CD4-positive, alpha-beta T cell (primary cell): ENCODE measurements around the gene RALY. TPM values are rescaled to one million over a fixed set of nuclear protein-coding genes. Genes with fewer than 3 reads are reported as not detected.
A peak's percentile ranks its signal among the peaks of the same experiment; 100 is the strongest.

Experiments
- ATAC-seq: fragments of 200-7000 bp; cut with Tn5 transposase; one replicate; pipeline ENCODE4 v1.10.0; 2022; ENCODE audit warnings: mild to moderate bottlenecking; ENCODE audit not compliant: poor library complexity
- CTCF ChIA-PET: fragments of 350-600 bp; sonication (Branson Sonifier 250); formaldehyde crosslinking; loops from one replicate; lab custom pipeline; 2021; ENCODE audit warnings: antibody characterized with exemption, inconsistent platforms; lab: Charles Lee
- POLR2A ChIA-PET: fragments of 350-600 bp; sonication (Branson Sonifier 250); formaldehyde crosslinking; loops from one replicate; lab custom pipeline; 2021; ENCODE audit warnings: antibody characterized with exemption, inconsistent platforms; lab: Charles Lee
- DNase-seq, 14 experiments: peaks; one replicate each; pipeline ENCODE4 v3.0.0-alpha.2; 2013 to 2020; ENCODE audit warnings: mixed read lengths in 2 of 14
- H3K27ac ChIP-seq, 2 donors: one replicate each; pipeline versions ENCODE4 v1.5.1 to v1.7.0; 2013; ENCODE audit warnings: low read length in 2 of 2, low read depth in 1 of 2, mild to moderate bottlenecking in 1 of 2
- H3K27me3 ChIP-seq, 2 experiments: 1 replicate in 1 of 2; 2 replicates in 1 of 2; pipeline versions ENCODE4 v1.6.1 to v1.7.0; 2013; ENCODE audit warnings: low read length in 2 of 2, control low read depth in 1 of 2, mild to moderate bottlenecking in 1 of 2, moderate library complexity in 1 of 2; ENCODE audit not compliant: insufficient read depth in 2 of 2, control insufficient read depth in 1 of 2
- H3K36me3 ChIP-seq: one replicate; pipeline ENCODE4 v1.6.1; 2013; ENCODE audit warnings: low read length, control low read depth; ENCODE audit not compliant: insufficient read depth
- H3K4me1 ChIP-seq: one replicate; pipeline ENCODE4 v1.6.1; 2013; ENCODE audit warnings: low read length, control low read depth; ENCODE audit not compliant: insufficient read depth
- H3K4me3 ChIP-seq: one replicate; pipeline ENCODE4 v1.5.1; 2013; ENCODE audit warnings: mild to moderate bottlenecking, low read length, moderate library complexity
- H3K9me3 ChIP-seq, 2 experiments: 1 replicate in 1 of 2; 2 replicates in 1 of 2; pipeline versions ENCODE4 v1.6.1 to v1.7.0; 2013; ENCODE audit warnings: low read length in 2 of 2, mild to moderate bottlenecking in 2 of 2, control low read depth in 1 of 2, moderate library complexity in 1 of 2; ENCODE audit not compliant: control insufficient read depth in 1 of 2, insufficient read depth in 1 of 2
- H3K27ac Mint-ChIP-seq: one replicate; pipeline ENCODE4 v1.8.0; 2020; ENCODE audit warnings: mixed read lengths
- H3K27me3 Mint-ChIP-seq: one replicate; pipeline ENCODE4 v1.8.0; 2021; ENCODE audit warnings: mixed read lengths
- H3K36me3 Mint-ChIP-seq: one replicate; pipeline ENCODE4 v1.8.0; 2021; ENCODE audit warnings: low read depth, mixed read lengths
- H3K4me1 Mint-ChIP-seq: one replicate; pipeline ENCODE4 v1.8.0; 2021; ENCODE audit warnings: low read depth, mixed read lengths
- H3K4me3 Mint-ChIP-seq: one replicate; pipeline ENCODE4 v1.8.0; 2020; ENCODE audit warnings: mild to moderate bottlenecking, mixed read lengths
- H3K9me3 Mint-ChIP-seq: one replicate; pipeline ENCODE4 v1.8.0; 2020; ENCODE audit warnings: mixed read lengths
- intact Hi-C, 2 experiments: fragments of 100-400 bp; cut with DNase I in 1 of 2; cut with micrococcal nuclease in 1 of 2; formaldehyde crosslinking; loops; one replicate each; pipeline versions ENCODE4 v1.15.1 to v1.9.0; 2023 to 2025; cut with DNase I, micrococcal nuclease
- total RNA-seq, 174 experiments: library from RNA in 2 of 174; stranded (reverse) in 2 of 174; gene quantifications; one replicate each; pipeline ENCODE4 v1.2.3 and lab custom pipeline; 2021 to 2026
- TF ChIP-seq, protein P1 (sequence below): fragments of 200-600 bp; IDR thresholded peaks from one replicate; pipeline ENCODE4 v1.8.0; 2022; ENCODE audit warnings: antibody characterized with exemption, mild to moderate bottlenecking

RALY gene
- total RNA-seq, 2 experiments from 2014 or later = 112 TPM

DNA sequence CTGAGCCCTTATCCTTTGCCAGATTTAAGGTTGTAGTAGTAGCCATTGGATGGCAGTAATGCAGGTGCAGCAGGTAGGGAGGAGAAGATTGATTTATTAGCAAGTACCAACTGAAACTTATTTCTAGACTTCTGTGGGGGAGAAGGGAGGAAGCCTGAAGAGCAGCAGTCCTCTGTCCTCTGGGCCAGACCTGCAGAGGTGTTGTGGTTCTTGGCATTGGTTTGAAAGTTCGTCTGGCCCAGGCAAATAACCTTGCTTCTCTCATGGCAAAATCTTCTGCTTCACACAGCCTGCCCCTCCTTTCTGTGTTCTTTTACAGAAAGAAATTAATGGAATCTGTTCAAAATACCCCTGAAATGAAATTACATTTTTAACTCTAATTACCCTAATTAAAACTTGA is 24.5 kb downstream of the RALY start:
- Mint-ChIP-seq H3K9me3 (no peaks in the 10 kb centered on the region), H3K4me3 (no peak overlapping the region), H3K27ac (peak overlapping the region; percentile 52), H3K4me1 (peaks cover 92% of the 10 kb centered on the region), H3K27me3 (no peaks in the 10 kb centered on the region), H3K36me3 (peaks cover 3% of the 10 kb centered on the region)
- Histone ChIP-seq H3K36me3 (peaks cover 3% of the 10 kb centered on the region), H3K27ac (no peak overlapping the region), H3K27me3 (no peaks in the 10 kb centered on the region), H3K4me3 (no peak overlapping the region), H3K9me3 (no peaks in the 10 kb centered on the region), H3K4me1 (peaks cover 51% of the 10 kb centered on the region)
- POLR2A ChIA-PET = interaction anchor here (1.1 kb wide), 1 partner anchor 25 kb away, joined by 3 read pairs; the partner anchor contains the start of gene RALY
- ATAC-seq = no peak
- intact Hi-C loops = no loop called here
- CTCF ChIA-PET = no interaction called here
- TF ChIP-seq, protein P1, sequence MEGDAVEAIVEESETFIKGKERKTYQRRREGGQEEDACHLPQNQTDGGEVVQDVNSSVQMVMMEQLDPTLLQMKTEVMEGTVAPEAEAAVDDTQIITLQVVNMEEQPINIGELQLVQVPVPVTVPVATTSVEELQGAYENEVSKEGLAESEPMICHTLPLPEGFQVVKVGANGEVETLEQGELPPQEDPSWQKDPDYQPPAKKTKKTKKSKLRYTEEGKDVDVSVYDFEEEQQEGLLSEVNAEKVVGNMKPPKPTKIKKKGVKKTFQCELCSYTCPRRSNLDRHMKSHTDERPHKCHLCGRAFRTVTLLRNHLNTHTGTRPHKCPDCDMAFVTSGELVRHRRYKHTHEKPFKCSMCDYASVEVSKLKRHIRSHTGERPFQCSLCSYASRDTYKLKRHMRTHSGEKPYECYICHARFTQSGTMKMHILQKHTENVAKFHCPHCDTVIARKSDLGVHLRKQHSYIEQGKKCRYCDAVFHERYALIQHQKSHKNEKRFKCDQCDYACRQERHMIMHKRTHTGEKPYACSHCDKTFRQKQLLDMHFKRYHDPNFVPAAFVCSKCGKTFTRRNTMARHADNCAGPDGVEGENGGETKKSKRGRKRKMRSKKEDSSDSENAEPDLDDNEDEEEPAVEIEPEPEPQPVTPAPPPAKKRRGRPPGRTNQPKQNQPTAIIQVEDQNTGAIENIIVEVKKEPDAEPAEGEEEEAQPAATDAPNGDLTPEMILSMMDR = no peak
- no peak for DNase-seq

DNA sequence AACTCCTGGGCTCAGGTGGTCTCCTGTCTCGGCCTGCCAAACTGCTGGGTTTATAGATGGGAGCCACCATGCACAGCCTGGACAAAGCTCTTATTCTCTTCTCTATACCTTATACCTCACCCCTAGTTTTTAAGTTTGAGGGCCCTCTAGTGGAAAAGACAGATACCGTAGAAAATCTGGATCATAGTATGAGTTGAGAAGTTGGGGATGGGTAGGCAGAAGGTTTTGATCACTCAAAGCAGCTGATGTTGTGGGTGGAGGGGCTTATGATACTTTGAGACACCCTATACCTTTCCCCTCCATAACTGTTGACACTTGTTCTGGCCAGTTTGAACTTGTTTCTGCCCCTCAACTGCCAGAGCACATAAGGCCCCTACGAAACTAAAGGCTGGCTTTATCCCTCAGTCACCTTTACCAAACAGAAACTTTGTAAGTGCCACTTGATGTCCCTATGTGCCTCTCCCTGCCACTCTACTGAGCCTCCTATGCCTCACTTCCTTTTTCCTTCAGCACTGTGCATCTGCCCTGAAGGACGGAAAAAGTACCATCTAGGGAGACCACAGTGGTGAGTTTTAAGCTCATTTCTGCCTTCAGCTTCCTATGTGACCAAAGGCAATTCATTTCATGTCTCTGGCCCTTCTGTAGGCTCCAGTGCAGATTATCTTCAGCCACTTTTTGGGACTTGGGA is 28.6 kb downstream of the RALY start:
- H3K4me3 Mint-ChIP-seq = no peak overlapping the region

DNA sequence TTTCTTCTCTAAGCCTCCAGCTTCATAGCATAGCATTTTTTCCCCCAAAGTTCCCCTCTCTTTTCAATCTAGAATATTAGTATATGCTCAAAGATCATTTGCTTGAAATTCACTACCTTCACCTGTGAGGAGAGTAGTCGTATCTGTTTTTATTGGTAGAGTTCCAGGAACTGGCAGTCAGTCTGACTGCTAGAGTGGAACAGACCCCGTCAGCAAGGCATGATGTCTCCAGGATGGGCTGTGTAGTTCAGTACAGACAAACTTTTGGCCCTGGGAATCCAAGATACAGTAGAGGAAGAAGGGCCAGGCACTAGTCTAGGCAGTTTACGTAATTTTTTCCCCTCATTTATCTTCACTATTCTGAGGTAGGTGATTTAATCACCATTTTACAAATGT is 29.1 kb downstream of the RALY start:
- Histone ChIP-seq H3K27me3 (no peaks in the 10 kb centered on the region), H3K36me3 (peaks cover 3% of the 10 kb centered on the region), H3K4me1 (peaks cover 62% of the 10 kb centered on the region), H3K27ac (no peak overlapping the region), H3K4me3 (no peak overlapping the region), H3K9me3 (no peaks in the 10 kb centered on the region)
- CTCF ChIA-PET = interaction anchor here (0.6 to 1.5 kb wide), 4 partner anchors 46 to 108 kb away, joined by 3 to 4 read pairs (median 3); no protein-coding TSS in a partner anchor
- Mint-ChIP-seq H3K4me3 (no peak overlapping the region), H3K9me3 (no peaks in the 10 kb centered on the region), H3K36me3 (peaks cover 5% of the 10 kb centered on the region), H3K4me1 (peaks cover 91% of the 10 kb centered on the region), H3K27ac (peak overlapping the region; percentile 37), H3K27me3 (no peaks in the 10 kb centered on the region)
- ATAC-seq (no peak), DNase-seq (no peak)
- POLR2A ChIA-PET = interaction anchor here (1.2 kb wide), 1 partner anchor 28 kb away, joined by 4 read pairs; no protein-coding TSS in a partner anchor
- intact Hi-C loops = no loop called here
- TF ChIP-seq, protein P1 = no peak

More for the DNA sequence above, 28.6 kb downstream of the RALY start:
- peak overlapping the region; percentile 37 for H3K27ac Mint-ChIP-seq
- H3K9me3 Mint-ChIP-seq = no peaks in the 10 kb centered on the region
- H3K36me3 Mint-ChIP-seq = peaks cover 5% of the 10 kb centered on the region
- Histone ChIP-seq H3K36me3 (peaks cover 3% of the 10 kb centered on the region), H3K4me3 (no peak overlapping the region), H3K4me1 (peaks cover 64% of the 10 kb centered on the region), H3K27ac (no peak overlapping the region), H3K27me3 (no peaks in the 10 kb centered on the region), H3K9me3 (no peaks in the 10 kb centered on the region)
- H3K27me3 Mint-ChIP-seq = no peaks in the 10 kb centered on the region
- POLR2A ChIA-PET = interaction anchor here (1.1 to 1.2 kb wide), 2 partner anchors 28 to 29 kb away, joined by 4 read pairs; no protein-coding TSS in a partner anchor
- CTCF ChIA-PET = interaction anchor here (0.5 to 1.5 kb wide), 8 partner anchors 34 to 1456 kb away, joined by 3 to 4 read pairs (median 3); no protein-coding TSS in a partner anchor
- peak in 3 of 14 experiments; percentile 32 to 41 (median 41) for DNase-seq
- H3K4me1 Mint-ChIP-seq = peaks cover 91% of the 10 kb centered on the region
- peak; percentile 71 for ATAC-seq
- TF ChIP-seq, protein P1 = peak; percentile 12
- intact Hi-C loops = no loop called here
